NB4 (cell line): Measurements from ENCODE around the gene ZBTB42.
A peak's percentile ranks its signal among the peaks of the same experiment; 100 is the strongest.

Source experiments
- DNase-seq: peaks from one replicate; pipeline ENCODE4 v3.0.0; 2010; ENCODE audit warnings: low read depth
- H3K4me3 ChIP-seq: one replicate; pipeline ENCODE4 v1.5.1; 2011; ENCODE audit warnings: mild to moderate bottlenecking, low read depth, low read length, moderate library complexity
- CTCF ChIP-seq: IDR thresholded peaks from one replicate; pipeline ENCODE4 v1.5.1; 2012; ENCODE audit warnings: low read depth, low read length
- MAX ChIP-seq: IDR thresholded peaks from 2 replicates; pipeline ENCODE4 v1.6.1; 2011; ENCODE audit warnings: low read depth, low read length
- MYC ChIP-seq: IDR thresholded peaks from 2 replicates; pipeline ENCODE4 v1.6.1; 2011; ENCODE audit warnings: low read depth, low read length
- POLR2A ChIP-seq: IDR thresholded peaks from 2 replicates; pipeline ENCODE4 v1.6.1; 2011; ENCODE audit warnings: mild to moderate bottlenecking; ENCODE audit not compliant: insufficient read length; ENCODE audit errors: extremely low read depth

The ZBTB42 gene

GRCh38 chr14:104800771-104801519, at the start of gene ZBTB42:
ZBTB42 (plus strand) TSS chr14:104801101; CDS start chr14:104801198, 97 bp downstream.
- TF ChIP-seq MAX (no peak), POLR2A (no peak), CTCF (no peak), MYC (no peak)
- peak; percentile 66 for DNase-seq
- H3K4me3 ChIP-seq: peak within 1 kb of the TSS; percentile 55

GRCh38 chr14:104751539-104752422, 49.1 kb upstream of the ZBTB42 start:
- DNase-seq: peak; percentile 86
- no peak for TF ChIP-seq POLR2A
- peak; percentile 69 for TF ChIP-seq MAX
- TF ChIP-seq CTCF: peak; percentile 61
- peak; percentile 91 for TF ChIP-seq MYC
- H3K4me3 ChIP-seq: peak overlapping the region; percentile 75

GRCh38 chr14:104752423-104752734, 48.5 kb upstream of the ZBTB42 start:
- H3K4me3 ChIP-seq: peak overlapping the region; percentile 75
- TF ChIP-seq CTCF (no peak), MAX (no peak), POLR2A (peak; percentile 74)
- DNase-seq: no peak

- TF ChIP-seq POLR2A (peak; percentile 55), MYC (no peak)
- H3K4me3 ChIP-seq: peak within 1 kb of the TSS; percentile 80
- DNase-seq: peak; percentile 99
Measured at GRCh38 chr14:104752735-104753527, 48.0 kb upstream of the ZBTB42 start, which contains the start of gene SIVA1. SIVA1 (plus strand) TSS chr14:104753147; CDS start chr14:104753202, 55 bp downstream.

- no peak for DNase-seq
- H3K4me3 ChIP-seq: peak overlapping the region; percentile 80
- TF ChIP-seq POLR2A (no peak), MYC (no peak), CTCF (no peak), MAX (no peak)
Measured at GRCh38 chr14:104753528-104754212, 47.2 kb upstream of the ZBTB42 start.
